ENCODE measurements around the gene PLLP. TPM values are rescaled to one million over a fixed set of nuclear protein-coding genes. Genes with fewer than 3 reads are reported as not detected.

PLLP gene
- total and polyA plus RNA-seq, 9 of the 15 experiments (the other 6 are each of a cell fraction or from before 2014, with no cell fraction given): 0.09 to 0.96 (median 0.27) TPM

- 0% methylated on average over 2 of the region's 2 CpGs for WGBS (ENCODE audit: insufficient coverage, low coverage, missing lambda C conversion rate)
- POLR2A ChIA-PET: no interaction called here
Measured at GRCh38 chr16:57324749-57325148, 40.3 kb upstream of the PLLP start.

More at GRCh38 chr16:57324749-57325148, 40.3 kb upstream of the PLLP start:
- H3K9me3 ChIP-seq (replicated peaks; ENCODE audit: control insufficient read depth, insufficient read depth, low read depth, low read length): no peaks in the 10 kb centered on the region
- CTCF ChIA-PET (ENCODE audit: low intra/inter-chr PET ratio): no interaction called here
- no peak for FAIRE-seq
- TF ChIP-seq ZNF79 (CRISPR knock-in tag; IDR thresholded peaks at IDR 0.05; ENCODE audit: low read depth) (no peak), ARID2 (IDR thresholded peaks at IDR 0.05) (no peak), ZFPM2 (CRISPR knock-in tag; IDR thresholded peaks at IDR 0.05) (no peak), MTA1 (IDR thresholded peaks at IDR 0.05; ENCODE audit: borderline replicate concordance) (no peak), NBN (IDR thresholded peaks at IDR 0.05; ENCODE audit: low read depth) (no peak), ZBTB26 (CRISPR knock-in tag; IDR thresholded peaks at IDR 0.05) (no peak), SIN3A (IDR thresholded peaks at IDR 0.05; ENCODE audit: borderline replicate concordance in 2 of 2, control insufficient read depth in 1 of 2, low read depth in 2 of 2, low read length in 2 of 2) (no peak), TCFL5 (CRISPR knock-in tag; conservative IDR thresholded peaks at IDR 0.05) (no peak), KDM2B (CRISPR knock-in tag; IDR thresholded peaks at IDR 0.05) (no peak), FOS (IDR thresholded peaks at IDR 0.05; ENCODE audit: extremely low read depth, insufficient read length) (no peak), CBX5 (IDR thresholded peaks at IDR 0.05; ENCODE audit: borderline replicate concordance, low read depth) (no peak), ZNF316 (IDR thresholded peaks at IDR 0.05) (no peak), NFATC3 (IDR thresholded peaks at IDR 0.05) (no peak), ELF1 (tag; IDR thresholded peaks at IDR 0.05) (no peak), CTBP1 (IDR thresholded peaks at IDR 0.05; ENCODE audit: borderline replicate concordance) (no peak), THAP12 (CRISPR knock-in tag; IDR thresholded peaks at IDR 0.05) (no peak), DMBX1 (CRISPR knock-in tag; IDR thresholded peaks at IDR 0.05; ENCODE audit: borderline replicate concordance) (no peak), PML (IDR thresholded peaks at IDR 0.05; ENCODE audit: low read length) (no peak), NR2F6 (CRISPR knock-in tag; IDR thresholded peaks at IDR 0.05) (no peak)
- H3K9me1 ChIP-seq (ENCODE audit: control insufficient read depth, insufficient read depth, low read length): no peaks in the 10 kb centered on the region
- no peaks in the 10 kb centered on the region for H3K36me3 ChIP-seq (ENCODE audit: control insufficient read depth, insufficient read depth, low read length)
- H3K4me3 ChIP-seq: no peak overlapping the region
- no TSS peak for BruUV-seq (replicated peaks)
- peaks cover 0 to 2% of the 10 kb centered on the region in 2 experiments; a peak in 3 of 5 replicates for H3K27me3 ChIP-seq (ENCODE audit: control insufficient read depth in 2 of 2, insufficient read depth in 2 of 2, low read length in 2 of 2)
- no peak overlapping the region for H3K9ac ChIP-seq (ENCODE audit: insufficient read depth in 1 of 2, low read depth in 2 of 2, low read length in 2 of 2)
- no peaks in the 10 kb centered on the region for H3K4me1 ChIP-seq (replicated peaks in 1 of 2; ENCODE audit: control insufficient read depth in 2 of 2, insufficient read depth in 2 of 2, low read length in 2 of 2)
- H2AFZ ChIP-seq (ENCODE audit: low read depth, low read length): no peak overlapping the region
- no peak overlapping the region for H3K27ac ChIP-seq (ENCODE audit: extremely low read depth, low read depth, low read length)
- in situ Hi-C loops (cut with MboI): no loop called here
- H3K79me2 ChIP-seq (ENCODE audit: control insufficient read depth, insufficient read depth, low read length): no peaks in the 10 kb centered on the region
- no peak for DNase-seq (ENCODE audit: extremely low read depth in 1 of 4, low spot score in 3 of 4)
- no peaks in the 10 kb centered on the region for H4K20me1 ChIP-seq (replicated peaks; ENCODE audit: control insufficient read depth, insufficient read depth, low read length)
- H3K4me2 ChIP-seq (ENCODE audit: insufficient read depth, low read length): no peak overlapping the region
- ATAC-seq: no peak
- intact Hi-C loops (cut with micrococcal nuclease): no loop called here

Data from K562 (cell line).